Spleen (tissue), 7 donors: ENCODE data around the gene PDE2A.

ENCODE experiments used
- CTCF ChIP-seq, 11 experiments: fragments of 200-600 bp in 7 of 11; fragments of 450-650 bp in 4 of 11; sonication (generic) in 4 of 11; IDR thresholded peaks in 8 of 11; conservative IDR thresholded peaks in 3 of 11; 1 replicate in 7 of 11; 2 replicates in 4 of 11; pipeline versions ENCODE4 v1.4.0 to v1.8.0; 2016 to 2021; ENCODE audit warnings: antibody characterized with exemption in 11 of 11, inconsistent platforms in 4 of 11, mild to moderate bottlenecking in 1 of 11
- POLR2AphosphoS5 ChIP-seq, 3 donors: sonication (generic); formaldehyde crosslinking; IDR thresholded peaks; one replicate each; pipeline ENCODE4 v1.5.1; 2017; ENCODE audit warnings: antibody characterized with exemption in 3 of 3
- donor health status: DM: no; HTN: no; CAD: no; lungs with moderate emphysema.
- donor health status: DM: no; HTN: no; CAD: no.
- donor health status: DM: no; HTN: no; CAD: no.

DNA sequence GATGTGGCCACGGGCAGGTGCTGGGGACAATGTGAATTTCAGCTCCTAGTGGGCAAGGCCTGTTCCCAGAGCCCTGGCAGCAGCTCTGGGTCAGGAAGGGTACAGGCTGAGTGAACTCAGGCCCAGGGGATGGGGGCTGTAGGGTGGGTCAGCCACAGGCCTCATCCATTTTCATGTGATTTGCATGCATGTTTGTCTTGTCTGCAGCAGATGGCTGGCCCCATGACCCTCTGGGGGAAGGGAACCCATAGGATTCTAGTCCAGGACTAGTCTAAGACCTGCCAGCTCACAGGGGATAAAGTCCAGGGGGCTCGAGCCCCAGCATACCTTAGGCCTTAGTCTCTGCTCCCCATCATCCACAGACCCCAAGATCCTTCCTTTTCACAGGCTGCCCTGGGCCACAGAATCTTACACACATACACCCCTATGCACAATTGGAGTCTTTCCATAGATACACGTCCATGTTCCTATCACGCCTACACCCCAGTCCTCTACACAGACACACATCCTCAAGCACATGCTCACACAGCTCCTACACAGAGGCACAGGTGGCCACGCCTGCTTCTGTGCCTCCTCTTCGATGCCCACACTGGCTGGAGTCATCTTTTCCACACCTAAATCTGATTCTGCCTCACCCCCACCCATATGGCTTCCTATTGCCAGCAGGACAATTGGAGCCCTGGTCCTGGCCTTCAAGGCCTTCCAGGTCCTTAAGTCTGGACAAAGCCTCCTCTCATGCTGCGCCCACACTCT is 25.7 kb downstream of the PDE2A start:
- TF ChIP-seq POLR2AphosphoS5 (IDR thresholded peaks at IDR 0.05), result no peak
- TF ChIP-seq CTCF (IDR thresholded peaks at IDR 0.05 in 8 of 11, conservative IDR thresholded peaks at IDR 0.05 in 3 of 11), result no peak
